Neural cell (in vitro differentiated cells): ENCODE data around the gene CENPS. TPM values are rescaled to one million over a fixed set of nuclear protein-coding genes. Genes with fewer than 3 reads are reported as not detected.

Experiments used
- H2AFZ ChIP-seq: fragments of 200-600, 300-800 bp; sonication (generic), shearing (Covaris generic); 2 replicates; pipeline ENCODE4 v1.6.0; 2014; ENCODE audit warnings: low read depth, mild to moderate bottlenecking, antibody characterized with exemption, low read length, moderate library complexity
- H3F3A ChIP-seq: fragments of 200-600 bp; shearing (Covaris generic); 2 replicates; pipeline ENCODE4 v1.6.1; 2016; ENCODE audit warnings: mild to moderate bottlenecking, moderate library complexity, mixed read lengths, antibody characterized with exemption, low read length; ENCODE audit not compliant: insufficient read depth, poor library complexity, severe bottlenecking
- H3K27ac ChIP-seq: fragments of 200-600, 300-800 bp; sonication (generic), shearing (Covaris generic); 2 replicates; pipeline ENCODE4 v1.5.1; 2014; ENCODE audit warnings: mild to moderate bottlenecking, low read length, moderate library complexity
- H3K27me3 ChIP-seq: fragments of 300-800, 200-600 bp; sonication (generic), shearing (Covaris generic); 2 replicates; pipeline ENCODE4 v1.6.0; 2014; ENCODE audit warnings: mild to moderate bottlenecking, low read depth, low read length, moderate library complexity; ENCODE audit not compliant: insufficient read depth
- H3K36me3 ChIP-seq: fragments of 300-800, 200-600 bp; sonication (generic), shearing (Covaris generic); 2 replicates; pipeline ENCODE4 v1.5.1; 2014; ENCODE audit warnings: mild to moderate bottlenecking, antibody characterized with exemption, low read length, moderate library complexity; ENCODE audit not compliant: insufficient read depth
- H3K4me2 ChIP-seq: fragments of 300-800, 200-600 bp; sonication (generic), shearing (Covaris generic); 2 replicates; pipeline ENCODE4 v1.6.0; 2014; ENCODE audit warnings: mild to moderate bottlenecking, low read length
- H3K4me3 ChIP-seq: fragments of 300-800, 200-600 bp; sonication (generic), shearing (Covaris generic); 2 replicates; pipeline ENCODE4 v1.5.1; 2014; ENCODE audit warnings: mild to moderate bottlenecking, low read length, moderate library complexity
- H3K79me2 ChIP-seq: fragments of 200-600 bp; shearing (Covaris generic); replicated peaks from 2 replicates; pipeline ENCODE4 v1.6.0; 2014; ENCODE audit warnings: mild to moderate bottlenecking, low read length, moderate library complexity; ENCODE audit not compliant: insufficient read depth
- H3K9ac ChIP-seq: fragments of 300-800, 200-600 bp; sonication (generic), shearing (Covaris generic); 2 replicates; pipeline ENCODE4 v1.6.1; 2016; ENCODE audit warnings: mild to moderate bottlenecking, low read length, mixed read lengths
- H3K9me2 ChIP-seq: fragments of 200-600 bp; shearing (Covaris generic); 2 replicates; pipeline ENCODE4 v1.6.1; 2016; ENCODE audit warnings: mild to moderate bottlenecking, low read length, mixed read lengths; ENCODE audit not compliant: insufficient read depth
- H3K9me3 ChIP-seq: fragments of 200-600, 300-800 bp; sonication (generic), shearing (Covaris generic); 2 replicates; pipeline ENCODE4 v1.6.1; 2016; ENCODE audit warnings: mild to moderate bottlenecking, mixed run types, low read length, moderate library complexity, mixed read lengths
- H4K20me1 ChIP-seq: fragments of 200-600 bp; shearing (Covaris generic); 2 replicates; pipeline ENCODE4 v1.6.1; 2016; ENCODE audit warnings: mild to moderate bottlenecking, mixed run types; ENCODE audit not compliant: insufficient read depth
- EP300 ChIP-seq: fragments of 450-650 bp; conservative IDR thresholded peaks from 2 replicates; pipeline ENCODE4 v1.6.1; 2014; ENCODE audit warnings: antibody characterized with exemption, mild to moderate bottlenecking, moderate library complexity; ENCODE audit not compliant: poor library complexity, severe bottlenecking
- EZH2 ChIP-seq: fragments of 200-600, 300-800 bp; shearing (Covaris generic), sonication (generic); IDR thresholded peaks from 2 replicates; pipeline ENCODE4 v1.6.1; 2014; ENCODE audit warnings: antibody characterized with exemption, low read length, borderline replicate concordance, mild to moderate bottlenecking; ENCODE audit not compliant: insufficient read depth, poor library complexity, severe bottlenecking
- MXI1 ChIP-seq: fragments of 450-650 bp; conservative IDR thresholded peaks from 2 replicates; pipeline ENCODE4 v1.6.1; 2014; ENCODE audit warnings: antibody characterized with exemption, mild to moderate bottlenecking; ENCODE audit not compliant: poor library complexity, severe bottlenecking
- POLR2AphosphoS5 ChIP-seq: IDR thresholded peaks from 2 replicates; pipeline ENCODE4 v1.6.1; 2012
- RAD21 ChIP-seq: fragments of 450-650 bp; conservative IDR thresholded peaks from 2 replicates; pipeline ENCODE4 v1.6.1; 2014; ENCODE audit warnings: antibody characterized with exemption, mild to moderate bottlenecking, moderate library complexity
- SMC3 ChIP-seq: fragments of 450-650 bp; conservative IDR thresholded peaks from 2 replicates; pipeline ENCODE4 v1.6.1; 2014; ENCODE audit warnings: antibody characterized with exemption, mild to moderate bottlenecking, moderate library complexity; ENCODE audit not compliant: poor library complexity
- TAF1 ChIP-seq: IDR thresholded peaks from 2 replicates; pipeline ENCODE4 v1.6.1; 2012; ENCODE audit warnings: low read depth
- polyA plus RNA-seq: library from polyadenylated mRNA; depleted of rRNA; stranded (reverse); fragments of >200 nt; gene quantifications from 2 replicates; pipeline ENCODE4 v1.2.3, GENCODE V29; 2014
- TF ChIP-seq, protein P1 (sequence below): IDR thresholded peaks from 2 replicates; pipeline ENCODE4 v1.6.1; 2012; ENCODE audit warnings: borderline replicate concordance
- TF ChIP-seq, protein P2 (sequence below): fragments of 450-650 bp; IDR thresholded peaks from 2 replicates; pipeline ENCODE4 v1.5.1; 2014; ENCODE audit warnings: antibody characterized with exemption, mild to moderate bottlenecking, moderate library complexity; ENCODE audit not compliant: poor library complexity, severe bottlenecking

The CENPS gene
- polyA plus RNA-seq, 1 donor from 2014 or later = 16.5 TPM

DNA sequence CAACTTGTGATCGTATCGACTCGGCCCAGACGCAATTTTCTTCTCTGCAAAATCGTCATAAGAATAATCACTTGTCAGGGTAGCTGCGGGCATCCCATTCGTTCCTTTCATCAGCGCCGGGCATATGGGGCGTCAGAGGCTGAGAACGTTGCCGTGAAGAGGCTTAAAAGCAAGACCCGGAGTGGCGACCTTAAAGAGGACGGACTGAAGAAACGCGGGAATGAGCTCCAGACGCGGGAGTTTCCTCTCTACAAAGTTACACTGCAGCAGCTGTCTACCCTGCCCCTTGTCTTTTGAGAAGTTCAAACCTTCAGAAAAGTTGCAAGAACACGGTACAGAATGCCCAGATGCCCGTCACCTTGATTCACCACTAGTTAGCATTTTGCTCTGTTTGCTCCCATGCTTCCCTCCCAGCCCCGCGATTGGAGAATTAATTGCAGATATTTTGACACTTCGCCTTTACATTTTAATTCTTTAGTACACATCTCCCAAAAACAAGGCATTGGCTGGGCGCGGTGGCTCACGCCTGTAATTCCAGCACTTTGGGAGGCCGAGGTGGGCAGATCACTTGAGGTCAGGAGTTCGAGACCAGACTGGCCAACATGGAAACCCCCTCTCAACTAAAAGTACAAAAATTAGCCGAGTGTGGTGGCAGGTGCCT lies 967 bp downstream of the CENPS start:
- Histone ChIP-seq H3K27ac (peak overlapping the region; percentile 86), H3K9me3 (no peaks in the 10 kb centered on the region), H3K79me2 (peaks cover 5% of the 10 kb centered on the region), H3K36me3 (no peaks in the 10 kb centered on the region), H4K20me1 (no peaks in the 10 kb centered on the region), H3K9me2 (no peaks in the 10 kb centered on the region), H3K27me3 (no peaks in the 10 kb centered on the region), H3K9ac (peak overlapping the region; percentile 91), H3F3A (no peaks in the 10 kb centered on the region), H2AFZ (peak overlapping the region; percentile 97), H3K4me2 (peak overlapping the region; percentile 67), H3K4me3 (peak overlapping the region; percentile 98)
- TF ChIP-seq, protein P1, sequence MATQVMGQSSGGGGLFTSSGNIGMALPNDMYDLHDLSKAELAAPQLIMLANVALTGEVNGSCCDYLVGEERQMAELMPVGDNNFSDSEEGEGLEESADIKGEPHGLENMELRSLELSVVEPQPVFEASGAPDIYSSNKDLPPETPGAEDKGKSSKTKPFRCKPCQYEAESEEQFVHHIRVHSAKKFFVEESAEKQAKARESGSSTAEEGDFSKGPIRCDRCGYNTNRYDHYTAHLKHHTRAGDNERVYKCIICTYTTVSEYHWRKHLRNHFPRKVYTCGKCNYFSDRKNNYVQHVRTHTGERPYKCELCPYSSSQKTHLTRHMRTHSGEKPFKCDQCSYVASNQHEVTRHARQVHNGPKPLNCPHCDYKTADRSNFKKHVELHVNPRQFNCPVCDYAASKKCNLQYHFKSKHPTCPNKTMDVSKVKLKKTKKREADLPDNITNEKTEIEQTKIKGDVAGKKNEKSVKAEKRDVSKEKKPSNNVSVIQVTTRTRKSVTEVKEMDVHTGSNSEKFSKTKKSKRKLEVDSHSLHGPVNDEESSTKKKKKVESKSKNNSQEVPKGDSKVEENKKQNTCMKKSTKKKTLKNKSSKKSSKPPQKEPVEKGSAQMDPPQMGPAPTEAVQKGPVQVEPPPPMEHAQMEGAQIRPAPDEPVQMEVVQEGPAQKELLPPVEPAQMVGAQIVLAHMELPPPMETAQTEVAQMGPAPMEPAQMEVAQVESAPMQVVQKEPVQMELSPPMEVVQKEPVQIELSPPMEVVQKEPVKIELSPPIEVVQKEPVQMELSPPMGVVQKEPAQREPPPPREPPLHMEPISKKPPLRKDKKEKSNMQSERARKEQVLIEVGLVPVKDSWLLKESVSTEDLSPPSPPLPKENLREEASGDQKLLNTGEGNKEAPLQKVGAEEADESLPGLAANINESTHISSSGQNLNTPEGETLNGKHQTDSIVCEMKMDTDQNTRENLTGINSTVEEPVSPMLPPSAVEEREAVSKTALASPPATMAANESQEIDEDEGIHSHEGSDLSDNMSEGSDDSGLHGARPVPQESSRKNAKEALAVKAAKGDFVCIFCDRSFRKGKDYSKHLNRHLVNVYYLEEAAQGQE = no peak
- no peak for TF ChIP-seq EP300
- TF ChIP-seq SMC3 = no peak
- TF ChIP-seq RAD21 = no peak
- TF ChIP-seq EZH2 = no peak
- TF ChIP-seq, protein P2, sequence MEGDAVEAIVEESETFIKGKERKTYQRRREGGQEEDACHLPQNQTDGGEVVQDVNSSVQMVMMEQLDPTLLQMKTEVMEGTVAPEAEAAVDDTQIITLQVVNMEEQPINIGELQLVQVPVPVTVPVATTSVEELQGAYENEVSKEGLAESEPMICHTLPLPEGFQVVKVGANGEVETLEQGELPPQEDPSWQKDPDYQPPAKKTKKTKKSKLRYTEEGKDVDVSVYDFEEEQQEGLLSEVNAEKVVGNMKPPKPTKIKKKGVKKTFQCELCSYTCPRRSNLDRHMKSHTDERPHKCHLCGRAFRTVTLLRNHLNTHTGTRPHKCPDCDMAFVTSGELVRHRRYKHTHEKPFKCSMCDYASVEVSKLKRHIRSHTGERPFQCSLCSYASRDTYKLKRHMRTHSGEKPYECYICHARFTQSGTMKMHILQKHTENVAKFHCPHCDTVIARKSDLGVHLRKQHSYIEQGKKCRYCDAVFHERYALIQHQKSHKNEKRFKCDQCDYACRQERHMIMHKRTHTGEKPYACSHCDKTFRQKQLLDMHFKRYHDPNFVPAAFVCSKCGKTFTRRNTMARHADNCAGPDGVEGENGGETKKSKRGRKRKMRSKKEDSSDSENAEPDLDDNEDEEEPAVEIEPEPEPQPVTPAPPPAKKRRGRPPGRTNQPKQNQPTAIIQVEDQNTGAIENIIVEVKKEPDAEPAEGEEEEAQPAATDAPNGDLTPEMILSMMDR = no peak
- no peak for TF ChIP-seq MXI1
- TF ChIP-seq POLR2AphosphoS5 = no peak

DNA sequence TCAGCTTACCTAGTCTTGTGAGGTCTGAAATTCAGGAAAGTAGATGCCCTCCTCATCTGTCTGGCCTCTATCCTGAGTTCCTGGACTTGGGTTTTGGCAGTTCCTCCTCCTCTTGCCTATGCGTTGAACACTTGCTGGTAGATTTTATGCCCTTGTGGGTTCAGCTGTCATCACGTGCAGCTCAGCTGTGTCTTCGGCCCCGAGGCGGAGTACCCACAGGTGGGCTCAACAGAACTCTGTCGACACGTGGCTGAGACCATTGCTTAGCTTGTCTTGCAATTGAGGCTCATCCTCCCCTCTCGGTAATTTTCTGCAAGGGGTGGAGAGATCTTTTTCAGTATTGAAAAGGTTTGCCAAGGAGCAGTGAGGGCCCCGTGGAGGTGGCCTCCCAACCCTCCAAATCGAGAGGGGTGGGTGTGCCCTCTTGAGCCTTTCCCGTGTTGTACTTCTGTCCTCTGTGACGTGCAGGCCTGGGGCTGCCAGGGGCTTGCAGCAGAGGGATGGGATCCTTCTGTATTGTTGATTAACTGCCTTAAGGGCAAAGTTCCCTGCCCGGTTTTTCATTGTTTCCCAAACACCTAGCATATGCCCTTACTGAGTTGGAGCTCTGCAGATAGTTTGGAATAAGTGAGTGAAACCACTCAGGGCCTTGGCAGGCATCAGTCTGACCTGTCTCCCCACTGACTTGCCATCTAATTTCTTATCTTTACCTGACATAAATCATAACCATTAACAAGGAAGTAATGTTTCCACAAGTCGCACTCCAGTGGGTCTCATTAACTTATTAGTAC lies 2.9 kb downstream of the CENPS start:
- H3K36me3 ChIP-seq = no peaks in the 10 kb centered on the region
- no peak overlapping the region for H3K9ac ChIP-seq
- H3K4me3 ChIP-seq = peak overlapping the region; percentile 7

More for the DNA sequence above, 2.9 kb downstream of the CENPS start:
- Histone ChIP-seq H3K79me2 (peaks cover 5% of the 10 kb centered on the region), H3K9me2 (no peaks in the 10 kb centered on the region), H3K27ac (no peak overlapping the region), H3K4me2 (no peak overlapping the region), H4K20me1 (no peaks in the 10 kb centered on the region), H3K27me3 (no peaks in the 10 kb centered on the region), H3K9me3 (no peaks in the 10 kb centered on the region), H3F3A (no peaks in the 10 kb centered on the region), H2AFZ (no peak overlapping the region)
- TF ChIP-seq, protein P1 = no peak
- no peak for TF ChIP-seq POLR2AphosphoS5
- no peak for TF ChIP-seq SMC3
- no peak for TF ChIP-seq TAF1
- TF ChIP-seq, protein P2 = no peak
- no peak for TF ChIP-seq EP300
- no peak for TF ChIP-seq RAD21
- no peak for TF ChIP-seq MXI1
- TF ChIP-seq EZH2 = no peak
